NCI-H345 (cell line): ENCODE measurements around the gene CUL3.
"Not testable (repeated sequence)": the region's sequence is repeated elsewhere in the genome, so short reads cannot be mapped to it uniquely, and the experiment has no call there.

Source experiments
- DNase-seq: peaks from one replicate; lab custom pipeline; 2025; lab: John Stamatoyannopoulos, UW

The CUL3 gene

GRCh38 chr2:224585211-224586088 lies at the start of gene CUL3:
Gene CUL3 (minus strand): TSS chr2:224585363. CDS start chr2:224585009, 354 bp downstream.
- DNase-seq: peak; percentile 99

- no peak for DNase-seq
Measured at GRCh38 chr2:224630659-224631550, 45.7 kb upstream of the CUL3 start.

- DNase-seq: no peak
Measured at GRCh38 chr2:224628416-224628815, 43.3 kb upstream of the CUL3 start.

GRCh38 chr2:224626735-224627134 lies 41.6 kb upstream of the CUL3 start:
- DNase-seq: no peak

GRCh38 chr2:224613543-224614286 lies 28.6 kb upstream of the CUL3 start:
- no peak for DNase-seq

- no peak for DNase-seq
Measured at GRCh38 chr2:224612578-224612977, 27.4 kb upstream of the CUL3 start.

GRCh38 chr2:224611938-224612337 lies 26.8 kb upstream of the CUL3 start:
- DNase-seq: no peak

- peak; percentile 32 for DNase-seq
Measured at GRCh38 chr2:224608104-224608503, 22.9 kb upstream of the CUL3 start.

GRCh38 chr2:224603746-224604500 lies 18.8 kb upstream of the CUL3 start:
- DNase-seq: not testable (repeated sequence)

GRCh38 chr2:224602778-224603375 lies 17.7 kb upstream of the CUL3 start:
- DNase-seq: not testable (repeated sequence)

- no peak for DNase-seq
Measured at GRCh38 chr2:224601923-224602322, 16.8 kb upstream of the CUL3 start.

GRCh38 chr2:224598678-224599077 lies 13.5 kb upstream of the CUL3 start:
- DNase-seq: no peak

- DNase-seq: no peak
Measured at GRCh38 chr2:224596289-224596688, 11.1 kb upstream of the CUL3 start.

GRCh38 chr2:224595518-224595917 lies 10.4 kb upstream of the CUL3 start:
- DNase-seq: no peak

GRCh38 chr2:224594840-224595239 lies 9.7 kb upstream of the CUL3 start:
- DNase-seq: no peak

- no peak for DNase-seq
Measured at GRCh38 chr2:224591220-224591619, 6.1 kb upstream of the CUL3 start.

- DNase-seq: no peak
Measured at GRCh38 chr2:224586127-224586695, 1.0 kb upstream of the CUL3 start.

- DNase-seq: peak; percentile 40
Measured at GRCh38 chr2:224584785-224585210, 365 bp downstream of the CUL3 start.

- no peak for DNase-seq
Measured at GRCh38 chr2:224584111-224584784, 915 bp downstream of the CUL3 start.

- not testable (repeated sequence) for DNase-seq
Measured at GRCh38 chr2:224583033-224583432, 2.1 kb downstream of the CUL3 start.
